Measurements from ENCODE around the gene PARP12.

PARP12 gene

GRCh38 chr7:140070546-140070945 lies 7.8 kb upstream of the PARP12 start:
- Mint-ChIP-seq H3K9me3 (peaks cover 22% of the 10 kb centered on the region), H3K27ac (ENCODE audit: low read depth) (no peak overlapping the region), H3K4me1 (no peaks in the 10 kb centered on the region), H3K36me3 (ENCODE audit: insufficient read depth) (no peaks in the 10 kb centered on the region), H3K27me3 (no peaks in the 10 kb centered on the region), H3K4me3 (no peak overlapping the region)
- ATAC-seq (replicated peaks; ENCODE audit: extremely low read depth, poor library complexity, severe bottlenecking) (no peak), DNase-seq (ENCODE audit: low spot score in 2 of 2) (no peak)

GRCh38 chr7:140069298-140069949 lies 6.7 kb upstream of the PARP12 start:
- H3K27ac Mint-ChIP-seq (ENCODE audit: low read depth) = no peak overlapping the region
- no peaks in the 10 kb centered on the region for H3K36me3 Mint-ChIP-seq (ENCODE audit: insufficient read depth)
- DNase-seq (ENCODE audit: low spot score in 2 of 2) = no peak
- no peak overlapping the region for H3K4me3 Mint-ChIP-seq
- no peaks in the 10 kb centered on the region for H3K27me3 Mint-ChIP-seq
- peak; percentile 24 for ATAC-seq (replicated peaks; ENCODE audit: extremely low read depth, poor library complexity, severe bottlenecking)
- H3K4me1 Mint-ChIP-seq = no peaks in the 10 kb centered on the region
- H3K9me3 Mint-ChIP-seq = peaks cover 22% of the 10 kb centered on the region

- peaks cover 22% of the 10 kb centered on the region for H3K9me3 Mint-ChIP-seq
- DNase-seq (ENCODE audit: low spot score in 2 of 2) (no peak), ATAC-seq (replicated peaks; ENCODE audit: extremely low read depth, poor library complexity, severe bottlenecking) (no peak)
- H3K4me1 Mint-ChIP-seq = peaks cover 5% of the 10 kb centered on the region
- no peaks in the 10 kb centered on the region for H3K27me3 Mint-ChIP-seq
- H3K36me3 Mint-ChIP-seq (ENCODE audit: insufficient read depth) = peaks cover 2% of the 10 kb centered on the region
- H3K4me3 Mint-ChIP-seq = no peak overlapping the region
- no peak overlapping the region for H3K27ac Mint-ChIP-seq (ENCODE audit: low read depth)
These were observed 5.3 kb upstream of the PARP12 start for GRCh38 chr7:140068033-140068432.

- no peak overlapping the region for H3K27ac Mint-ChIP-seq (ENCODE audit: low read depth)
- peaks cover 9% of the 10 kb centered on the region for H3K36me3 Mint-ChIP-seq (ENCODE audit: insufficient read depth)
- no peak overlapping the region for H3K4me3 Mint-ChIP-seq
- ATAC-seq (replicated peaks; ENCODE audit: extremely low read depth, poor library complexity, severe bottlenecking) (no peak), DNase-seq (ENCODE audit: low spot score in 2 of 2) (no peak)
- peaks cover 7% of the 10 kb centered on the region for H3K4me1 Mint-ChIP-seq
- H3K27me3 Mint-ChIP-seq = no peaks in the 10 kb centered on the region
- H3K9me3 Mint-ChIP-seq = peaks cover 22% of the 10 kb centered on the region
These were observed 4.3 kb upstream of the PARP12 start for GRCh38 chr7:140067052-140067451.

- DNase-seq (ENCODE audit: low spot score in 2 of 2) = peak in 1 of 2 donors; percentile 26
- peaks cover 17% of the 10 kb centered on the region for H3K36me3 Mint-ChIP-seq (ENCODE audit: insufficient read depth)
- ATAC-seq (replicated peaks; ENCODE audit: extremely low read depth, poor library complexity, severe bottlenecking) = peak; percentile 69
- H3K27me3 Mint-ChIP-seq = no peaks in the 10 kb centered on the region
- H3K27ac Mint-ChIP-seq (ENCODE audit: low read depth) = peak overlapping the region; percentile 64
- H3K4me3 Mint-ChIP-seq = peak overlapping the region; percentile 86
- H3K9me3 Mint-ChIP-seq = peaks cover 12% of the 10 kb centered on the region
- H3K4me1 Mint-ChIP-seq = peaks cover 48% of the 10 kb centered on the region
These were observed 628 bp downstream of the PARP12 start for GRCh38 chr7:140062118-140062527.

- Mint-ChIP-seq H3K27me3 (no peaks in the 10 kb centered on the region), H3K36me3 (ENCODE audit: insufficient read depth) (peaks cover 17% of the 10 kb centered on the region), H3K9me3 (peaks cover 7% of the 10 kb centered on the region), H3K4me1 (peaks cover 54% of the 10 kb centered on the region), H3K4me3 (peak overlapping the region; percentile 86), H3K27ac (ENCODE audit: low read depth) (peak overlapping the region; percentile 64)
- DNase-seq (ENCODE audit: low spot score in 2 of 2) (no peak), ATAC-seq (replicated peaks; ENCODE audit: extremely low read depth, poor library complexity, severe bottlenecking) (no peak)
These were observed 1.2 kb downstream of the PARP12 start for GRCh38 chr7:140061607-140061930.

GRCh38 chr7:140060788-140061606 lies 1.8 kb downstream of the PARP12 start:
- Mint-ChIP-seq H3K27me3 (no peaks in the 10 kb centered on the region), H3K27ac (ENCODE audit: low read depth) (peak overlapping the region; percentile 64), H3K4me1 (peaks cover 58% of the 10 kb centered on the region), H3K36me3 (ENCODE audit: insufficient read depth) (peaks cover 17% of the 10 kb centered on the region), H3K4me3 (peak overlapping the region; percentile 86), H3K9me3 (peaks cover 1% of the 10 kb centered on the region)
- DNase-seq (ENCODE audit: low spot score in 2 of 2) = no peak
- no peak for ATAC-seq (replicated peaks; ENCODE audit: extremely low read depth, poor library complexity, severe bottlenecking)

- no peak for ATAC-seq (replicated peaks; ENCODE audit: extremely low read depth, poor library complexity, severe bottlenecking)
- DNase-seq (ENCODE audit: low spot score in 2 of 2) = no peak
- no peaks in the 10 kb centered on the region for H3K9me3 Mint-ChIP-seq
- H3K27ac Mint-ChIP-seq (ENCODE audit: low read depth) = peak overlapping the region; percentile 64
- peaks cover 17% of the 10 kb centered on the region for H3K36me3 Mint-ChIP-seq (ENCODE audit: insufficient read depth)
- peak overlapping the region; percentile 86 for H3K4me3 Mint-ChIP-seq
- H3K4me1 Mint-ChIP-seq = peaks cover 63% of the 10 kb centered on the region
- H3K27me3 Mint-ChIP-seq = no peaks in the 10 kb centered on the region
These were observed 2.5 kb downstream of the PARP12 start for GRCh38 chr7:140060243-140060630.

GRCh38 chr7:140059273-140060242 lies 3.2 kb downstream of the PARP12 start:
- Mint-ChIP-seq H3K36me3 (ENCODE audit: insufficient read depth) (peaks cover 17% of the 10 kb centered on the region), H3K27me3 (no peaks in the 10 kb centered on the region), H3K27ac (ENCODE audit: low read depth) (peak overlapping the region; percentile 17), H3K9me3 (no peaks in the 10 kb centered on the region), H3K4me1 (peaks cover 69% of the 10 kb centered on the region), H3K4me3 (peak overlapping the region; percentile 86)
- DNase-seq (ENCODE audit: low spot score in 2 of 2) (no peak), ATAC-seq (replicated peaks; ENCODE audit: extremely low read depth, poor library complexity, severe bottlenecking) (no peak)

- Mint-ChIP-seq H3K36me3 (ENCODE audit: insufficient read depth) (peaks cover 15% of the 10 kb centered on the region), H3K27me3 (no peaks in the 10 kb centered on the region), H3K27ac (ENCODE audit: low read depth) (peak overlapping the region; percentile 17), H3K4me3 (no peak overlapping the region), H3K4me1 (peaks cover 76% of the 10 kb centered on the region), H3K9me3 (no peaks in the 10 kb centered on the region)
- ATAC-seq (replicated peaks; ENCODE audit: extremely low read depth, poor library complexity, severe bottlenecking) = no peak
- DNase-seq (ENCODE audit: low spot score in 2 of 2) = no peak
These were observed 4.2 kb downstream of the PARP12 start for GRCh38 chr7:140058517-140058916.

- Mint-ChIP-seq H3K36me3 (ENCODE audit: insufficient read depth) (peaks cover 14% of the 10 kb centered on the region), H3K27me3 (no peaks in the 10 kb centered on the region), H3K9me3 (no peaks in the 10 kb centered on the region), H3K27ac (ENCODE audit: low read depth) (no peak overlapping the region), H3K4me3 (no peak overlapping the region), H3K4me1 (peaks cover 84% of the 10 kb centered on the region)
- ATAC-seq (replicated peaks; ENCODE audit: extremely low read depth, poor library complexity, severe bottlenecking) (no peak), DNase-seq (ENCODE audit: low spot score in 2 of 2) (no peak)
These were observed 5.6 kb downstream of the PARP12 start for GRCh38 chr7:140057143-140057535.

GRCh38 chr7:140056431-140057142 lies 6.2 kb downstream of the PARP12 start:
- DNase-seq (ENCODE audit: low spot score in 2 of 2) (no peak), ATAC-seq (replicated peaks; ENCODE audit: extremely low read depth, poor library complexity, severe bottlenecking) (no peak)
- Mint-ChIP-seq H3K27me3 (no peaks in the 10 kb centered on the region), H3K36me3 (ENCODE audit: insufficient read depth) (peaks cover 12% of the 10 kb centered on the region), H3K27ac (ENCODE audit: low read depth) (no peak overlapping the region), H3K9me3 (no peaks in the 10 kb centered on the region), H3K4me1 (peaks cover 84% of the 10 kb centered on the region), H3K4me3 (no peak overlapping the region)

Measured in central memory CD8-positive, alpha-beta T cell (primary cell).